Measurements from ENCODE around the gene ADAMTS6.
"Not testable (repeated sequence)": the region's sequence is repeated elsewhere in the genome, so short reads cannot be mapped to it uniquely, and the experiment has no call there.

ADAMTS6 gene, protein sequence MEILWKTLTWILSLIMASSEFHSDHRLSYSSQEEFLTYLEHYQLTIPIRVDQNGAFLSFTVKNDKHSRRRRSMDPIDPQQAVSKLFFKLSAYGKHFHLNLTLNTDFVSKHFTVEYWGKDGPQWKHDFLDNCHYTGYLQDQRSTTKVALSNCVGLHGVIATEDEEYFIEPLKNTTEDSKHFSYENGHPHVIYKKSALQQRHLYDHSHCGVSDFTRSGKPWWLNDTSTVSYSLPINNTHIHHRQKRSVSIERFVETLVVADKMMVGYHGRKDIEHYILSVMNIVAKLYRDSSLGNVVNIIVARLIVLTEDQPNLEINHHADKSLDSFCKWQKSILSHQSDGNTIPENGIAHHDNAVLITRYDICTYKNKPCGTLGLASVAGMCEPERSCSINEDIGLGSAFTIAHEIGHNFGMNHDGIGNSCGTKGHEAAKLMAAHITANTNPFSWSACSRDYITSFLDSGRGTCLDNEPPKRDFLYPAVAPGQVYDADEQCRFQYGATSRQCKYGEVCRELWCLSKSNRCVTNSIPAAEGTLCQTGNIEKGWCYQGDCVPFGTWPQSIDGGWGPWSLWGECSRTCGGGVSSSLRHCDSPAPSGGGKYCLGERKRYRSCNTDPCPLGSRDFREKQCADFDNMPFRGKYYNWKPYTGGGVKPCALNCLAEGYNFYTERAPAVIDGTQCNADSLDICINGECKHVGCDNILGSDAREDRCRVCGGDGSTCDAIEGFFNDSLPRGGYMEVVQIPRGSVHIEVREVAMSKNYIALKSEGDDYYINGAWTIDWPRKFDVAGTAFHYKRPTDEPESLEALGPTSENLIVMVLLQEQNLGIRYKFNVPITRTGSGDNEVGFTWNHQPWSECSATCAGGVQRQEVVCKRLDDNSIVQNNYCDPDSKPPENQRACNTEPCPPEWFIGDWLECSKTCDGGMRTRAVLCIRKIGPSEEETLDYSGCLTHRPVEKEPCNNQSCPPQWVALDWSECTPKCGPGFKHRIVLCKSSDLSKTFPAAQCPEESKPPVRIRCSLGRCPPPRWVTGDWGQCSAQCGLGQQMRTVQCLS (N-terminal part only)

GRCh38 chr5:65481635-65482295 lies at the start of gene ADAMTS6:
TSS of gene ADAMTS6 (minus strand) at chr5:65481920. CDS start at chr5:65473673, 8,247 bp downstream.
- DNase-seq (ENCODE audit: low read depth): peak; percentile 62

DNA sequence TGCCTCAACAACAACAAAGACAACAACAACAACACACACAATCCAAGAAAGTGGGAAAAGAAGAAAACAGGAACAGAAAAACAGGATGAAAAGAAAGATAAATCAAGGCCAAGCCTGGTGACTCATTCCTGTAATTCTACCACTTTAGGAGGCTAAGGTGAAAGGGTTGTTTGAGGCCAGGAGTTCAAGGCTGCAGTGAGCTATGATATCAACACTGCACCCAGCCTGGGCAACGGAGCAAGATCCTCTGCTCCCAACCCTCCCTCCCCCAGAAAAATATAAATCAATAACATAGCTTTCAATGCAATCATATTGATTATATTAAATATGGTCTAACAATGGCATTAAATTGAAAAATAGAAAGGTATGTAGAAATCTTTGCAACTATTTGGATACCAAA lies 49.2 kb upstream of the ADAMTS6 start:
- DNase-seq (ENCODE audit: low read depth): no peak

GRCh38 chr5:65525726-65526125 lies 44.0 kb upstream of the ADAMTS6 start:
- no peak for DNase-seq (ENCODE audit: low read depth)

DNA sequence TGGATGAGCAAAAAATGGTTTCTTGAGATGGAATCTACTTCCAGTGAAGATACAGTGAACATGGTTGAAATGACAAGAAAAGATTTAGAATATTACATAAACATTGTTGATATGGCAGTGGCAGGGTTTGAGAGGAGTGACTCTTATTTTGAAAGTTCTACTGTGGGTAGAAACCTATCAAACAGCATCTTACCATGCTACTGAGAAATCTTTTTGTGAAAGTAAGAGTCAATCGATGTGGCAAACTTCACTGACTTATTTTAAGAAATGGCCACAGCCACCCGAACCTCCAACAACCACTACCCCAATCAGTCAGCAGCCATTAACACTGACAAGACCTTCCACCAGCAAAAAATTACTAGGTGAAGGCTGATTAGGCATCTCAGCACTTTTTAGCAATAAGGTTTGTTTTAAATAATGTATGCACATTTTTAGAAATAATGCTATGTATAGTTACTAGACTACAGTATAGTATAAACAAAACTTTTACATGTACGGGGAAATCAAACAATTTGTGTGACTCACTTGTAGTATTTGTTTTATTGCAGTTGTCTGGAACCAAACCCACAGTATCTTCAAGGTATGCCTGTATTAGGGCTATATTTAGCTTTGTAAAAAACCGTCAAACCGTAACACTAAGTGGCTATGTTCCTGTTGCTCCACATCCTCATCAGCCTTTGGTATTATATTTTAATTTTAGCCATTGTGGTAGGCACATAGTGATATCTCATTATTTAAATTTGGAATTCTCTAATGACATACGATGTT lies 30.6 kb upstream of the ADAMTS6 start:
- DNase-seq (ENCODE audit: low read depth): no peak

- no peak for DNase-seq (ENCODE audit: low read depth)
These were observed 27.3 kb upstream of the ADAMTS6 start for GRCh38 chr5:65508978-65509377.

DNA sequence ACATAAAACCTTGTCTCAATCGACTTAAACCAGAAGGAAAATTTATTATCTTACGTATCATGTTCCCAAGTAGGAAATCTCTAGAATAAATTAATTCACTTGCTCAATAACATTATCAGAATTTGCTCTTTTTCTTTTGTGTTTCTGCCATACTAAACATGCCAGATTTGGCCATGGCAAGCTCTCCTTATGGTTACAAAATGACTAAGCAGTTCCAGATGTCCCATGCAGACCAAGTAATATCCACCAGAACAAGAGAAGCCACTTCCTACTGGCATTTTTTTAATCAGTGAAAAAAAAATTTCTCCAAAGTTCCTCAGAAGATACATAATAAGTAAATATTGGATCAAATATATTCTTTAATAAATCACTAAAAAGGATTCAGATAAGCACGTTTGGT lies 25.2 kb upstream of the ADAMTS6 start:
- DNase-seq (ENCODE audit: low read depth): no peak

- no peak for DNase-seq (ENCODE audit: low read depth)
These were observed 7.4 kb upstream of the ADAMTS6 start for GRCh38 chr5:65489119-65489518.

DNA sequence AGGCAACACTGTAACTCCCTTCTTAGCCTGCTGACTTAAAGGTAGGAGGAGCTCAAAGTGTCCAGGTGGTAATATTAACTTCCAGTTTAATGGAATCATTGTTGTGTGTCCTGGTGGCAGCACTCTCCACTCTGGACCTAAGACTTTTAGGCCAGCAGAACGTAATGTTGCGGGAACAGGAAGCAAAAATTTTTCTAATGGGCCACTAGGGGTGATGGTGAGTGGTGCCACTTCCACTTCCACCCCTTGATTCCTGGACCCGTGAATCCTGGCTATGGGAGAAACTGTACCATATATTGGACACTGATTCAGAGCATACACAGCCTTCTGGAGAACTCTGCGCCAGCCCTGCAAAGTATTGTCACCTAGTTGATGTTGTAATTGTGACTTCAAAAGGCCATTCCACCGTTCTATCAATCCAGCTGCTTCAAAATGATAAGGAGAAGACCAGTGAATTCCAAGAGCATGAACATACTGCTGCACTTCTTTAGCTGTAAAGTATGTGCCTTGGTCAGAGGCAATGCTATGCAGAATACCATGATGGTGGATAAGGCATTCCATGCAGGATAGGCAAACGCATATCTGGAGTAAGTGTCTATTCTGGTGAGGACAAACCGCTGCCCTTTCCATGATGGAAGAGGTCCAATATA lies 6.4 kb upstream of the ADAMTS6 start:
- DNase-seq (ENCODE audit: low read depth): not testable (repeated sequence)

- not testable (repeated sequence) for DNase-seq (ENCODE audit: low read depth)
These were observed 5.1 kb upstream of the ADAMTS6 start for GRCh38 chr5:65486803-65487202.

GRCh38 chr5:65485405-65485804 lies 3.7 kb upstream of the ADAMTS6 start:
- no peak for DNase-seq (ENCODE audit: low read depth)

- DNase-seq (ENCODE audit: low read depth): no peak
These were observed 2.0 kb upstream of the ADAMTS6 start for GRCh38 chr5:65483546-65484346.

DNA sequence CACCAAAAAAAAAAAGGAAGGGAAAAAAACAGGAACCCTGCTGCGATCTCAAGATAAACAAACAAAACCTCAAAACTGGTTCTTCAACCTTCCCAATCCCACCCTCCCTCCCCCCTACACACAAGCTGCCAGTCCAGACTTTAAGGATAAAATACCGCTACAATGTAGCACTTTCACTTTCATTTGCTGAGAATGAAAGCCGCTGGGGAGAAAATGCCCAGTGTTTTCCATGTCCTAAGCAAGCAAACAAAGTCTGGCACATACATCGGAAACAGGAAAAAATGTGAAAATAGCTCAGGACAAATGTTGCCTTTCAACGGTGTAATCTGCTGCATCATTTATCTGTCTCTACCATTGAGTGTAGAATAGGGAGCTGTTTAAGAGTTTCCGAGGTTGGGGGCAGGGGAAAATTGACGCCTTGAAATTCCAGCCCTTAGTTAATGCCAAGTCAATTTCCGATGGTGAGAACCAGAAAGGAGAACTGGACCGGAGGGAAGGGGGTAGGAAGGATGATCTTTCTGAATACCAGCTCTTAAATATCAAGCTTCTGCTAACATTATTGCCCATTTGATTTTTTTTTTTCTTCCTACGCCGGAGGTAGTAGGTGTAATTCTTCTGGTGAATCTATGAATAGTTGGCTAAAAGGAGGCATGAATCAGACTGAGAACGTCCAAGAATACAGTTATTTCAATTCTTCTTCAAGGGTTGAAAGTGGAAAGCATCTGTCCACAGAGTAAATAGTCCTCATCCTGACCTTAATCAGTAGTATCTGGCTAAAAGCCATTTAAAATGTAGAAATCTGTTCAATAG lies 1.2 kb upstream of the ADAMTS6 start:
- DNase-seq (ENCODE audit: low read depth): no peak

DNA sequence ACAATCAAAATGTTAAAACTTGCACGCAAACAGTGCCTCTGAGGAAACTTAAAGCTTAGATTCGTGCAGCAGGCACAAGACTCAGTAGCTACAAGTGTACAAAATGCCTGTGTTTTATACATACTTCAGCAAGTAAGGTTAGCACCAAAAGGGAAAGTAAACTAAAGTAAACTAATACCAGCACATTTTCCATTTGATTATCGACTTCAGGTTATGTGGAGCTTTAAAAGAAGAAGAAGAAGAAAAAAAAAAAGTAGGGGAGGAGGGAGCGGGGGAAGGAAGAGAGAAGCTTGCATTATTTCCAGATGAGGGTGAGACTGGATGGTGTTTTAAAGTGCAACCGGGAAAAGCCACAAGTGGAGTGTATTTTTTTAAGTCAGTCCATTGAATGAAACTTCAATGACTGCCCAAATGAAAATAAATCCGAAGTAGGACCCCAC lies 596 bp upstream of the ADAMTS6 start:
- DNase-seq (ENCODE audit: low read depth): no peak

DNA sequence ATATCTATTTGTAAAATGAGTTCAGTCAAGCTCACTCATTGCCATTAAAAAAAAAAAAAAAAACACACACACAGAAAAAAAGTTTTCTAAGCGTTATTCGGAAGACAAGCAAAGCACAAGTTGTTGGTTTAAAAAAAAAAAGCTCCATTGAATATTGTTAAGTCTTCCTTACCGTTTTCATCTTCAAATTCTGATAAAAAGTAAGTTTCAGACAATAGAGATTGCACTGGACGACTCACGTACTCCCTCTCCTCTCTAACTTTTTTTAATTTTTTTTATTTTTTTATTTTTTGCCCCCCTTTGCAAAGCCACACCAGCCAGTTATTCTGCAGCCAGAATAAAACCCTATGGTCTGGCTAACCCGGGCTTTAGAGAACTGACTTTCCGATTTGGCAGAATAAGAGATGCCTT lies 544 bp downstream of the ADAMTS6 start:
- no peak for DNase-seq (ENCODE audit: low read depth)

- no peak for DNase-seq (ENCODE audit: low read depth)
These were observed 1.3 kb downstream of the ADAMTS6 start for GRCh38 chr5:65480306-65480865.

DNA sequence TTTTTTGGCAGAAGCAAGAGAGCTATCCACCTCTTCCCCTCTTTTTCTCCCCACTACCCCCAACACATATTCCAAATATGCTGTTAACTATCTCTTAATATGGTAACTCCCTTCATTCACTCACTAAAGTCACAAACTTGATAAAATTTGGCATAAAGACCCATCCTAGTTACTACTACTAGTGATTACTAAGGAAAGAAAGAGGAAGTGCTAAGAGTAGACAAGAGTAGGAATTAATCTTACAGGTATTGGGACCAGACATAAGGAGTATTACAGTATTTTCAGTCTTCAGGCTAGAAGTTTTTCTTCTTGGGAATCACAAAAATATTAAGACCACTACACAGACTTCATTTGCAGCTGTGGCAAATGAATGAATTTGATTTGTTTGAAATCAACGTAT lies 2.2 kb downstream of the ADAMTS6 start:
- DNase-seq (ENCODE audit: low read depth): no peak

DNA sequence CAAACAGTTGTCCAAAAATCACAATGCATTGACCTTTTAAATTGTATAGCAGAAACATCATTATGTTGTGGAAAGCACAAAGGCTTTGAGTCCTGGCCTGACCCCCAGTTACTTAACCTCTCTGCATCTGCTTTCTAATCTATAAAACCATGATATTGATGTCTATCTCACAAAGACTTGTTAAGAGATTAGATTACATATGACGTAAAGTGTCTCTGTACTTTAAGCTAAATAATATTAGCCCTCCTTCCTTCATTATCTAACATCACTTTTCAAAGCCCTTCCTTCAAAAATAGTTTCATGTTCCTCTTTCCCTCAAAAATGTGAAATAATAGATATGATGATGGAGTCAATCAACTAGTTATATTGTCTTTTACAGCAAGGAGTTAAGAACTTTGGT lies 3.4 kb downstream of the ADAMTS6 start:
- no peak for DNase-seq (ENCODE audit: low read depth)

DNA sequence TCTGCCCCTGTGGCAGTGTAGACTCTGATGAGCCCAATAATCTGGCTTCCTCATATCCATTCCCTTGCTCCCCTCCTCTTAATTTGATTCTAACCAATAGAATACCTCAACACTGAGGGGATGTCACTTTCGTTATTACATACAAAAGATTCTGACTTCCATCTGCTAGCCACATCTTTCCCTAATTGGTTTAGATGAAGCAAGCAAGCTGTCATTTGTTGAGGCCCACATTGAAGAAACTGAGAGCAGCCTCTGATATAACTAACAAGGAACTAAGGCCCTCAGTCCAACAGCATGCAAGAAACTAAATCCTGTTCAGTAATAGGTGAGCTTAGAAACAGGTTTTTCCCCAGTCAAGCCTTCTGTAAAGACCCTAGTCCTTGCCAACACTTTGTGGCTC lies 5.8 kb downstream of the ADAMTS6 start:
- DNase-seq (ENCODE audit: low read depth): no peak

DNA sequence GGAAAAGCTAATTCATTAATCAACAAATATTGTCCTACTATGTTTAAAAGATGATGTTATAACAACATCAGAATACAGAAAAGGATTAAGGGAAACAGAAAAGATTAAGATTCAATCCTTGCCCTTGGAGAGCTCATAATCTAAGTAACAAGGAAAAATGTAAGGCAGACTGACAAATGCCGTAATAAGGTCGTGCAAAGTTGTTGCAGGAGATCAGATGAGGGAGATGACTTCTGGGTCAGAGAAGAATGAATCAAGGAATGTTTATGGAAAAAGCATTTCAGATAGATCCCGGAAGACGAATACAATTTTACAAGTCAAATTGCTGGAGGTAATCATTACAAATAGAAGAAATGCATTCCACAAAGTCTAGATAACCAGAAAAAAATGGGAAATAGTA lies 6.4 kb downstream of the ADAMTS6 start:
- DNase-seq (ENCODE audit: low read depth): no peak
